Measurements from ENCODE around the gene SNCB.

GRCh38 chr5:176637556-176637955, 7.2 kb upstream of the SNCB start:
- TF ChIP-seq EP300 (IDR thresholded peaks at IDR 0.05; ENCODE audit: borderline replicate concordance) (no peak), REST (IDR thresholded peaks at IDR 0.05; ENCODE audit: low read depth) (no peak)
